Astrocyte of the hippocampus (primary cell): Measurements from ENCODE around the gene LILRA5.
"Not testable (repeated sequence)": the region's sequence is repeated elsewhere in the genome, so short reads cannot be mapped to it uniquely, and the experiment has no call there.

Experiments
- DNase-seq: peaks from one replicate; pipeline ENCODE4 v3.0.0; 2011; ENCODE audit warnings: low read depth, low spot score

The LILRA5 gene

DNA sequence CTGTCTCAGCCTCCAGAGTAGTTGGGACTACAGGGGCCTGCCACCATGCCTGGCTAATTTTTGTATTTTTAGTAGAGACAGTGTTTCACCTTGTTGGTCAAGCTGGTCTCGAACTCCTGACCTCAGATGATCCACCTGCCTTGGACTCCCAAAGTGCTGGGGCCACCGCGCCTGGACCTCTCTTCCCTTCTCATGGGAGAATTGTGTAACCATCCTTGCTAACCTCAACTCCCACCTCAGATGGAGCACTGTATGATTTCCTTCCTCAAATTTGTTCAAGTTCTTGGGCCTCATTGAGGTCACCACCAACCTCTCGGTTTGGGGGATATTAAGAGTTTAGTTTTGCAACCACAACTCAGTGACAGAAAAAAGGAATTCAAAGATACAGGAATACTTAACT lies 10.7 kb downstream of the LILRA5 start:
- no peak for DNase-seq

DNA sequence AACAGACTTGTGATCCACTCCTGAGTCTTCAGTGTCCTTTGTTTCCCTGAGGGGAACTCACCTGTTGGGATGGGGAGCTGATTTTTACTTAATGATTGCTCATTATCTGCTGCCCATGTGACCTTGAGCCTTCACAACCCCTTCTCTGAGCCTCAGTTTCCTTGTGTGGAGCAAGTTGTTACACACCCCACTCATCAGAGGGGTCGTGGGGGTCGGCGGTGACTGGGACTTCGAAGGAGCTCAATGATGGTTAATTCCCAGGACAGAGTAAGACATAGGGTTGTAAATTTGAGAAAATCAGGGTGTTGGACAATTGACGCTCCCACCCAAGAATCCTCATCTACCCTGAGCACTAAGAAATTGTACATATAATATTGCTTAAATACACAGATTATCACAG lies 13.5 kb downstream of the LILRA5 start:
- no peak for DNase-seq

GRCh38 chr19:54299126-54299498 lies 13.9 kb downstream of the LILRA5 start:
- no peak for DNase-seq

DNA sequence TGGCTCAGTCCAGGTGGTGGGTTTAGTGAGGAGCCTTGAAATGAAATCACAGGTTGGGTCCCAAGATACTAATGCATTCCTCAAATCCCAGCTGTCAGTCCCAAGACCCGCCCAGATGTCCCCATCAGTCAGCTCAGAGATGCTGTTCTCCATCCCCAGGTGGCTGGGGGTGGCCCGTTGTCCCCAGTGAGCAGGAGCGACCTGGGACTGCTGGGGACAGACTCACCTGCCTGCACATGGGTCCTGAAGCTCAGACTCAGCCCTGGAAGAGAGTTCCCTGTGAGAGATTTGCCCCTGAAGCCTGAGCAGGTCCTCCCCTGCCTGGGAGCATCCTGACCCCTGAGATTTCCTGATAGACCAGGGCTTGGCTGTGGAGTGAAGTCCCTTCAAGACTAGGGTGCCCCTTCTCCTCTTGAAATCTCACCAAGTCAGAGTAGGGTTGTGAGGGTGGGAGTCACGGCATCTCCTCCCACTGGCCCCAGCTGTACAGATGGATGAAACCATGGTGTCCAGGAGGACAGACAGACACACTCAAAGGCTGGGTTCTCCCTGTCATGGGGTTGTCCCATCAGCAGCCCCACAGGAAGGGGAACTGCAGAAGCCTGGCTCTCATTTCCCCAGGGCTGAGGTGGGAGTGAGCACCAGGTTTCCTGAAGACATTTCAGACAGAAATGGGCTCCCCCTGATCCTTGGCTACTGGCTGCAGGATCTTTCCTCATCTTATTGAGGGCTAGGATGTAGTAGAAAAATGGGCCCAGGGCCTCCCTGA lies 14.4 kb downstream of the LILRA5 start:
- no peak for DNase-seq

GRCh38 chr19:54297759-54298305 lies 15.1 kb downstream of the LILRA5 start:
- DNase-seq, result no peak

DNA sequence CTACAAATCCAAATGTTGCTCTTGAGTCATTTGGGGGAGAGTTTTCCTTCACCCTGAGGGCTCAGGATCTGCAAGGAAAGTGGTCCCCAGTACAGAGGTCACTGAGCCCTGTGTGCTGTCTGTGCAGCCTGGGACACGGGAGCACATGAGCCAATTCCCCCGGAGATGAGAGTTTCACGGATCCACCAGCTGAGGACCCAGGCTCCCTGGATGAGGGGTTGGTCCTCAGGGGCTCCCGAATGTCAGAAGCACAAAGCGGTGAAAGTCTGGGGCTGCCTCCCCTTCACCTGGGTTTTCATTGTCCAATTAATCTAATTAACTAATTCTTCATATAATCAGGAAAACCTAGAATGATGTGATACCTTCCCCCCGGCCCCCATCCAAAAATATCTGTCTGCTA lies 18.4 kb downstream of the LILRA5 start:
- DNase-seq, result no peak

GRCh38 chr19:54289160-54289559 lies 23.8 kb downstream of the LILRA5 start:
- DNase-seq, result not testable (repeated sequence)

- no peak for DNase-seq
Measured at GRCh38 chr19:54287456-54287855, 25.5 kb downstream of the LILRA5 start.

DNA sequence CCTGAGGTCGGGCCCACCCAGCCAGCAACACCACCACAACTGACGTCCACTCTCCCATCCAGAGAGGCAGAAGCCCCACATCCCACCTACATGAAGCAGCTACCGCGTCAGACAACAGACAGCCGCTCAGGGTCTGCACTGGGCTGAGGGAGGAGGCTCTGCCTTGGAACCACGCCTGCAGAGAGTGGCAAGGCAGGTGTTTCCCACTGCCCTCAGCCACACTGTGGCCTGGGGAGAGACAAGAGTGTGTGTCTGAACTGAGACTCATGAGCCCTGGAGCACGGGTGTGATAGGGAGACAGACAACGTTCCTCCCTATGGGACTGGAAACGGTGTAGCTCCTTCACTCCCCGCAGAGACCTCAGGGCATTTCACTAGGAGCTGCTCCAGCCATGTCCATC lies 26.7 kb downstream of the LILRA5 start:
- not testable (repeated sequence) for DNase-seq

GRCh38 chr19:54285427-54286056 lies 27.4 kb downstream of the LILRA5 start:
- DNase-seq, result not testable (repeated sequence)

- no peak for DNase-seq
Measured at GRCh38 chr19:54282686-54283470, 30.1 kb downstream of the LILRA5 start.

DNA sequence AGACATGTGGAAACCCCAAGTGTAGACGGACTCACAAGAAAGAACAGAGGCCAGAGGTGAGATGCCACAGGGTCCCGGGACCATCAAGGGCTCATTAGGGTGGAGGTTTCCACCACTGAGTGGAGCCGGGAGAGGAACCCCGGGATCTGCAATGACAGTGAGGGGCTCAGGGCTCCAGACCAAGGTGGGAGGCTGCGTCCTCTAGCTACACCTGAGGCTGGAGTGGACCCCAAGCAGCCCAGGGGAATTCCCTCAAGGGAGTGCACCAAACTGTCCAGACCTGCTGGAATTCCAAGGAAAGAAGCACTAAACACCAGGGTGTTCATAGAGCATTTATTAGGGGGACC lies 31.3 kb downstream of the LILRA5 start:
- DNase-seq, result not testable (repeated sequence)

DNA sequence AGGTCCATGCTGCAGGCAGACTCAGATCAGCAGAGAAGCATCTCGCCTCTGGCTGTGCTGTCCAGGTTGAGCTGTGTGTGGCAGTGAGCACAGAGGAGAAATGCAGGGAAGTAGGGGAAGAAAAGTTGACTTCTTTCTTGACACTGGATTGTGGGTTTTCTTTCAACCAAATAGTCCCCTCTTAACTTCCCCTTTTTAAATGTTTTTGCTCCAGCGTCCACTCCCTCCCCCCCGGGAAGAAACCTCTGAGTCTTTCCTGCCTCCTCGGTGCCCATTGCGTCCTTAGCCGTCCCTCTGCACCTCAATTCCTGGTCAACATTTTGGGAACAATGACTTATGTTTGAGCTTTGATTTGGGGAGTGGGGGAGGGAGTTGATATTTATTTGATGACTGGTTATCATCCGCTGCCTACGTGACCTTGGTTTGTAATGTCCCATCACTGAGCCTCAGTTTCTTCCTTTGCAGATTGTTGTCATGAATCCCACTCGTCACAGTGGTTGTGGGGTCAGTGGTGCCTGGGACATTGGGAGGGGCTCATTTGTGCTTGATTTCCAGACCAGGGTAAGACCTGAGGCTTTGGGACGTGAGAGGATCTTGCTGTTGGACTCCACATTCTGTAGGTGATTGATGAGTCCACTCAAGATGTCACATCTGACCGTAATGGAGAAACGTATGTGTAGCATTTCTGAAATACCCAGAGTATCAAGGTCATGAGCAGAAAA lies 31.8 kb downstream of the LILRA5 start, which contains the start of gene LILRB2:
TSS of gene LILRB2 (minus strand) at position 104 of the 722 bp plus-strand sequence. CDS start 614 bp downstream, outside the sequence.
- no peak for DNase-seq

DNA sequence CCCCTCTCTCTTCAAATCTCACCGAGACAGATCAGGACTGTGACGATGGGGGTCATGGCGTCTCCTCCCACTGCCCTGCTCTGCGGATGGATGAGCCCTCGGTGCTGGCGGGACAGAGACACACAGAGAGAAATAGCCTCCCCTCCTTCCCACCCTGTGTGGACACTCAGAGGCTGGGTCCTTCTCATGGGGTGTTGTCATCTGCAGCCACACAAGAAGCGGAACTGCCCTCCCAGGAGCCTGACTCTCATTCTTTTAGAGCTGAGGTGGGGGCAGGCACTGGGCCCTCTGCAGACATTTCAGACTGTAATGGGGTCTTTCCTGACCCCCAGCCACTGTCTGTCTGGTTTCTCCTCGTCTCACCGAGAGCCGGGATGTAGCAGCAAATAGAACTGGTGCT lies 32.5 kb downstream of the LILRA5 start:
- not testable (repeated sequence) for DNase-seq

GRCh38 chr19:54280025-54280424 lies 32.9 kb downstream of the LILRA5 start:
- DNase-seq, result not testable (repeated sequence)

DNA sequence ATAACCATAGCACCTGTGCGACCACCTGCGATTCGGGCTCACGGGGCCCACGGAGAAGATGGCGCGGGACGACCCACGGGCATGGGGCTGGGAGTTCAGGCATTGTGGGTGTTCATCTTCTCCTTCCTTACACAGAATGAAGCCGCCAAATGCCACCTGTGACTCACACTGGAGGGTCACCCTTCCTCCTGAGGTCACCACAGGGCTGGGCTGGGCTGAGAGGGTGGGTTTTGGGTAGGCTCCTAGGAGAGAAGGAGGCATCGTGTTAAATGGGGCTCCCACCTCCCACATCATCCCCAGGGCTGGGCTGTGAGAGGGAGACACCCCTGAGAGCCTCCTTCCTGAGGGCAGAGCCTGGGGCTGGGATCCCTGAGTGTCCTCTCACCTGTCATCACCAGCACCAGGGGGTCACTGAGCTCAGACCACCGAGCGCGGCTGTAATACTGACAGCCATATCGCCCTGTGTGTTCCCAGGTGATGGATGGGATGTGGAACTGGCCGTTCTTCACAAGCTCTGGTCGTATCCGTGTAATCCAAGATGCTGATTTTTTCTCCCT lies 33.5 kb downstream of the LILRA5 start:
- no peak for DNase-seq

GRCh38 chr19:54278571-54279195 lies 34.3 kb downstream of the LILRA5 start:
- DNase-seq, result not testable (repeated sequence)

GRCh38 chr19:54278056-54278455 lies 34.9 kb downstream of the LILRA5 start:
- not testable (repeated sequence) for DNase-seq

DNA sequence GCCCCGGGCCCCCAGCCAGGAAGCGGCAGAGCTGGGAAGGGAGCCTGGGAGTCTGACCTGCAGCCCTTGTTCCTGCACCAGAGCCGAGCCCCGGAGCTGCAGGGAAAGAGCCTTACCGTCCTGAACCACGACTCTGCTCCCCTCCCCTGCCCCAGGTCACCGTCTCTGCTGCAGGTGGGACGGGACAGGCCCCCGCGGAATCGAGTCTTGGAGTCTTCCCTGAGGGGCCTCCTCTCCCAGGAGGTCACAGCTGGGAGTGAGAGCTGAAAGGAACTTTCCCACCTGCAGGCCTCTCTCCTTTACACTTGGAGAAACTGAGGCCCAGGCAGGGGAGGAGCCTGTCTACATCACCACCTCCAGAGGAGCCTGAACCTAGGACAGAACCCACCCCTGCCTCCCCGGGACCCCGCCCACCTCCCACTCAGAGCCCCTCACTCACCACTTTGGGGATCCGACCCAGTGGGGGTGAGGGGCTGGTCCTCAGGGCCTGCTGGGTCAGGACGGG lies 35.8 kb downstream of the LILRA5 start:
- DNase-seq, result not testable (repeated sequence)

GRCh38 chr19:54275951-54276350 lies 37.0 kb downstream of the LILRA5 start:
- no peak for DNase-seq
